IgD-negative memory B cell (primary cell): ENCODE measurements around the gene RIN2. TPM values are rescaled to one million over a fixed set of nuclear protein-coding genes. Genes with fewer than 3 reads are reported as not detected.

Experiments
- H3K27ac Mint-ChIP-seq, 3 donors: one replicate each; pipeline ENCODE4 v1.8.0; 2020 to 2022; ENCODE audit warnings: mild to moderate bottlenecking in 3 of 3, mixed read lengths in 3 of 3, moderate library complexity in 1 of 3
- H3K27me3 Mint-ChIP-seq: one replicate; pipeline ENCODE4 v1.8.0; 2021; ENCODE audit warnings: mixed read lengths
- H3K36me3 Mint-ChIP-seq: one replicate; pipeline ENCODE4 v1.8.0; 2020; ENCODE audit warnings: mild to moderate bottlenecking, mixed read lengths
- H3K4me1 Mint-ChIP-seq, 3 donors: one replicate each; pipeline ENCODE4 v1.8.0; 2020 to 2022; ENCODE audit warnings: mixed read lengths in 3 of 3, mild to moderate bottlenecking in 1 of 3
- H3K4me3 Mint-ChIP-seq, 4 donors: one replicate each; pipeline ENCODE4 v1.8.0; 2020 to 2022; ENCODE audit warnings: mild to moderate bottlenecking in 4 of 4, mixed read lengths in 4 of 4, moderate library complexity in 3 of 4
- H3K9me3 Mint-ChIP-seq, 3 donors: one replicate each; pipeline ENCODE4 v1.8.0; 2020 to 2021; ENCODE audit warnings: mixed read lengths in 3 of 3, mild to moderate bottlenecking in 1 of 3
- polyA plus RNA-seq: library from polyadenylated mRNA; unstranded; fragments of 300-500 nt; fragmentation: Illumina TruSeq; gene quantifications from one replicate; pipeline ENCODE4 v1.2.3, GENCODE V29; 2021

RIN2 gene
- polyA plus RNA-seq, 1 donor from 2014 or later, result not detected

DNA sequence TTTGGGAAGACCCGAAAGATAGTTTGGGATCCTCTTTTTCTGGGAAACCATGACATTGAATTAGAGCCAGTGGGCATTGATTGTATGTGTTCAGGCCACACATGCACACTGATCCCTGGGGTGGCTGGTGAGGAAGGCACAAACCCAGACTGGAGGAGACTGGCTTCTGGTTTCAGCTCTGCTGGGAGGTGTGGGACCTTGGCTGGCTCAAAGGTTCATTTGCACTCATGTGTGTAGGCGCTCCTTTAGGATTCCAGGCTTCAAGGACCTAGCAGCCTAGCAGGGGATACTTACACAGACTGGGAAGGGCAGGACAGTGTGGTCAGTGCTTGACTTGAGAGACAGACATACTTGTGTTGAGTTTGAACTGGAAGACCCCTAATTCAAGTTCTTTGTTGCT is 7.2 kb downstream of the RIN2 start:
- H3K27ac Mint-ChIP-seq, result no peak overlapping the region
- peaks cover 17% of the 10 kb centered on the region for H3K27me3 Mint-ChIP-seq
- peaks cover 0 to 2% (median 0%) of the 10 kb centered on the region in 3 donors for H3K4me1 Mint-ChIP-seq
- no peak overlapping the region for H3K4me3 Mint-ChIP-seq
- no peaks in the 10 kb centered on the region for H3K9me3 Mint-ChIP-seq
- H3K36me3 Mint-ChIP-seq, result no peaks in the 10 kb centered on the region

DNA sequence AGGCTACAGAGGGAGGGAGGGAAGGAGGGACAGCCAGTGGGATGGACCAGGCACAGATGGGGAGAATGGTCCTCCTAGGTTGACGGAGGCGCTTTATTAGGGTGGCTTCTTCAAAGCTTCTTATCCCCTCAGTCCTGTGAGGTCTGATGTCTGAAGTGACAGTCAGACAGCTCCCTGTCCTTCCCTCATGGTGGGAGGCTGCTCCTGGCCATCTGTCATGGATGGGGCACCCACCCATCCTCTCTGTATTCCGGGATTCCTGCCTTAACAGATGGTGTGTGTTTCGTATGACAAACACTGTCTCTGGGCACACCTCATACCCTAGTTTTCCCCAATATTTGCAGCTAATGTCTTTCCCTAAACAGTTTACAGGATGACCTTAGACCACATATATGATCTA is 7.9 kb downstream of the RIN2 start:
- Mint-ChIP-seq H3K4me1 (peaks cover 0 to 2% (median 0%) of the 10 kb centered on the region in 3 donors), H3K36me3 (no peaks in the 10 kb centered on the region), H3K27ac (no peak overlapping the region), H3K4me3 (no peak overlapping the region), H3K9me3 (no peaks in the 10 kb centered on the region), H3K27me3 (peaks cover 13% of the 10 kb centered on the region)

DNA sequence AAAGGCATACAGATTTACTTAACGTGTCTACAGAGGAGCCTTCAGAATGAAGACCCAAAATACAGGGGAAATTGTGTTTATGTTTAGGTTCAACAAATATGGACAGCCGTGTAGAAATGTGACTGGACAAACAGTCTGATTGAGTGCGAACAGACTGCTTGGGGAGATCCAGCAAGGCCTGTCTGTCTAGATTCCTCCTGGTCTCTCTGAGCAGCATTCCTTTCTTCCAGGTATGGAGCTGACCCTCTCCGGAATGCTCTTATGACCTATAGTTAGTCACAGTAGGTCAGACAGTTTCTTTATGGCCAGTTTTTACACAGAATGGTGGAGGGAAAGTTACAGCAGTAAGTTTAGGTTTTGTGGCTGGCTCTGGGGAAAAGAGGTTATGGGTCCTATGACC is 9.0 kb downstream of the RIN2 start:
- Mint-ChIP-seq H3K9me3 (no peaks in the 10 kb centered on the region), H3K27me3 (peaks cover 16% of the 10 kb centered on the region), H3K4me1 (peaks cover 0 to 2% (median 0%) of the 10 kb centered on the region in 3 donors), H3K27ac (no peak overlapping the region), H3K36me3 (no peaks in the 10 kb centered on the region), H3K4me3 (no peak overlapping the region)

DNA sequence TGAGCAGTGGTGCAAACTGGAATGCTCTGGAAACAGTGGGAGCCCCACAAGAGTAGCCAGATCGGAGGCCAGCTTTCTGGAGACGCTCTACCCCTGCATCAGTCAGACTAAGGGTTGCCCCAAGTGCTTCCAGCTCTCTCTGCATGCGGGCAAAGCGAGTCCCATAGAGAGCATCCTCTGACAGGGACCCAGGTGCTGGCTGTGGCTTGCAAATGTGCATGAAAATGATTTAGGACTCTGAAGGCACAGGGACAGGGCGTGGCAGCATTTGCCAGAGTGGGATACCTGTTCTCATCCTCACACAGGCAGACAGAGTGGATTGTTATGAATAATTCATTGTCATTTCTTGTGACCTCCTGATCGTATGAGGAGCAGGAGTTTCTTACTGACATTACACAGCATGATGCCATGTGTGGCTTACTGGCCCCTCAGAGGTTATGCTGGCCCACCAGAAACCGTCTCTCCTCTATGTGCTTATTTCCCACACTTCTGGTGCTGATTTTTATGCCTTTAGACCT is 10.3 kb downstream of the RIN2 start:
- Mint-ChIP-seq H3K27ac (no peak overlapping the region), H3K36me3 (no peaks in the 10 kb centered on the region), H3K4me1 (peaks cover 0 to 4% (median 0%) of the 10 kb centered on the region in 3 donors), H3K4me3 (peak overlapping the region in 2 of 4 donors; percentile 3 to 18), H3K9me3 (no peaks in the 10 kb centered on the region), H3K27me3 (peaks cover 20% of the 10 kb centered on the region)

DNA sequence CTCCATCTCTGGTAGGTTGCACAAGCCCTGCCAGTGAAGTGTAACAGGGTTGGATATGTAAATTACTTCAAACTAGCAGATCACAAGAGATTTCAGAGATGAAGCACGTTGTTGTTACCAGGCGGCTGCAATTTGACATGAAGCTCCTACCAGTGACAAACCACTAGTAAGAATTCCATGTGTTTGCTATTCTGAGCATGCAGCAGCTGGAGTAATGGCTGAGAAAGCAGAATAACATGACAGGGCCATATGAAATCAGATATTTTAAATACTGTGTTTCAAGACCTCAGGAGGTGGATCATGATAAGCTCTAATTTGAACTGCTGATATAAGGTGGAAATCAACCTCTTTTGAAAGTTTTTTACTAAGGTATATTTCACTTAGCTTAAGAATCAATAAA is 11.4 kb downstream of the RIN2 start:
- H3K4me3 Mint-ChIP-seq, result no peak overlapping the region
- no peaks in the 10 kb centered on the region for H3K36me3 Mint-ChIP-seq
- H3K27me3 Mint-ChIP-seq, result peaks cover 20% of the 10 kb centered on the region
- no peaks in the 10 kb centered on the region for H3K9me3 Mint-ChIP-seq
- peaks cover 0 to 4% (median 0%) of the 10 kb centered on the region in 3 donors for H3K4me1 Mint-ChIP-seq
- no peak overlapping the region for H3K27ac Mint-ChIP-seq

DNA sequence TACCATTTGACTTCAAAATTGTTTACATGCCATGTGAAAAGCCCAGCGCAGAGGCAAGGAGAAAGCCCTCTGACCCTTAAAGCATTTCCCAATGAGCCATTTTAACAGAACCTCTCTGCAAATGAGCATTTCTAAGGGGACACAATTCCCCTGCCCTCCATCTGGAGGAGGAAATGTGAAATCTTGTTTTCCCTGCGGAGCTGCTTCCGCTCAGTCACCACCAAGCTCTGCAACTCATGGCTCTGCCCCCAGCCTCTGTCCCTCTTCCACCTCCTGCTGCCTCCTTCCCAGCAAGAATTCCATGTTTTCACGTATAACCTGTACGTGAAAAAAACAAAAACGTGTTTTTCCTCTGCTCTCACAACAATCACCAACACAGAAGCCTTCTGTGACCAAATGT is 12.3 kb downstream of the RIN2 start:
- Mint-ChIP-seq H3K27ac (no peak overlapping the region), H3K4me1 (peaks cover 0 to 4% (median 0%) of the 10 kb centered on the region in 3 donors), H3K4me3 (no peak overlapping the region), H3K9me3 (no peaks in the 10 kb centered on the region), H3K27me3 (peaks cover 20% of the 10 kb centered on the region), H3K36me3 (no peaks in the 10 kb centered on the region)

DNA sequence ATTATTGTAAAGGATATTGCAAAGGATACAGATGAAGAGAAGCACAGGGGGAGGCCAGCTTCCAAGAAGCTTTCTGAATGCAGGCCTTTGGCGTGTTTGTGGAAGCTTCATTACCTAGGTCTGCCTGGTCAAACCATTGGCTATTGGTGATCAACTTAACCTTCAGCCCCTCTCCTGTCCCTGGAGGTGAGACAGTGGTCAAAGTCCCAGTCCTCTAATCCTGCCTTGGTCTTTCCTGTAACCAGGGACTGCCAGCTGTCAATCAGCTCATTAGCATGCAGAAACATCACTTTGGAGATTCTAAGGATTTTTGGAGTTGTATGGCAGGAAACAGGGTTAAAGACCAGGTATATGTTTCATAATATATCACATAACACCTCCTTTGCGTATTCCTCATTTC is 13.0 kb downstream of the RIN2 start:
- Mint-ChIP-seq H3K4me1 (peaks cover 0 to 4% (median 0%) of the 10 kb centered on the region in 3 donors), H3K27ac (no peak overlapping the region), H3K9me3 (no peaks in the 10 kb centered on the region), H3K36me3 (no peaks in the 10 kb centered on the region), H3K4me3 (no peak overlapping the region), H3K27me3 (peaks cover 20% of the 10 kb centered on the region)

DNA sequence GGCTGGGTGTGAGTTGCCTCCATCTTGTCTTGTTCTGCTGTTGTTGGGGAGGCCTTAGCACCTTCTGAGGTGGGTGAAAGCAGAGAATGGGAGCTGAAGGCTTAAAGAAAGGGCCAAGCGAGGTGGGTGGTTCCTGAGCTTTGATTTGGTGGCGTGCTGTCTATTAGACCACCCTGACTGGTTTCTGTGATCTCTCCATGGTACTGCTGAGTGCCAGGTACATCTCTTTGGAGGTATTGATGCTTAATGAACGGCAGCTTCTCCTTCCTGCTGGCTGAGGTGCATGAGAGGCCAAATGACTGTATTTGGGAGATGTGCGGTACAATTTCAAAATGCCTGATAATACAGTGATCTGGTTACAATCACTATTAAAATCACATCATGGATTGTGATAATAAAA is 15.4 kb downstream of the RIN2 start:
- H3K27ac Mint-ChIP-seq, result no peak overlapping the region
- no peaks in the 10 kb centered on the region for H3K9me3 Mint-ChIP-seq
- no peaks in the 10 kb centered on the region for H3K36me3 Mint-ChIP-seq
- H3K4me1 Mint-ChIP-seq, result peaks cover 0 to 4% (median 0%) of the 10 kb centered on the region in 3 donors
- H3K27me3 Mint-ChIP-seq, result peaks cover 11% of the 10 kb centered on the region
- H3K4me3 Mint-ChIP-seq, result no peak overlapping the region

DNA sequence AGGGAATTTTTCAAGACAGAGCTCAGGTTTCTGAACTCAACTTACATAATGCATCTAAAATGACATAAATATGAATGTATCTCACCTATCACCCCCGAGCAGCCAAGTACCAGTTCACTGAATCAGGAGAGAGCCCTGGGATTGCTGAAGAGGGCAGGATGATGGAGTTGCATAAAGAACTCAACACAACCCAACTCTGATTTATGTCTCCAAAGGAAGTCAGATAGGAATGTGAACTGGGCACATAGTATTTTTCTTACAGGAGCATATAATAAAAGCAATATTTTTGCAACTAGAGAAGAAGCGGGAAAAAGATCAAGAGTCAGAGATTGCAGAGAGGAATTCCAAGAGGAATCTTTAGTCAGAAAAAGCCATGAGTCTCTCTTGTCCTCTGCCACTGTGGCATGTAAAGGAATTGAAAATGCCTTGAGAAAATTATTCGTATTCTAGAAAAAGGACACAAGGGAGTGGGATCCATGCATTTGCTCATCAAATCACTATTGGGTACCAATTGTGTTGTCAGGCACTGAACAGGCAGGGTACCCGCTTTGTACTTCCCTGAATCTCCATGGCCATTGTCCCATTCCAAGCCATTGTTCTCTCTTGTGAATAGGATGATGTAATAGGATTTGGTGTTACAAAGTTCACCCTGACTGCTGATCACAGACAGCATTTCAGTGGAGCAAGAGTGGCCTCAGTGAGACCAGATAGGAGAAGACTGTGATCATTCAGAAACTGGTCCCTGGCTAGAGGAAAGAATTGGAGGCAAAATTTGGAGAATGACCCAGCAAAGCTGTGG is 16.3 kb downstream of the RIN2 start:
- H3K9me3 Mint-ChIP-seq, result no peaks in the 10 kb centered on the region
- H3K27me3 Mint-ChIP-seq, result peaks cover 11% of the 10 kb centered on the region
- peaks cover 0 to 4% (median 0%) of the 10 kb centered on the region in 3 donors for H3K4me1 Mint-ChIP-seq
- H3K4me3 Mint-ChIP-seq, result no peak overlapping the region
- H3K27ac Mint-ChIP-seq, result no peak overlapping the region
- no peaks in the 10 kb centered on the region for H3K36me3 Mint-ChIP-seq

DNA sequence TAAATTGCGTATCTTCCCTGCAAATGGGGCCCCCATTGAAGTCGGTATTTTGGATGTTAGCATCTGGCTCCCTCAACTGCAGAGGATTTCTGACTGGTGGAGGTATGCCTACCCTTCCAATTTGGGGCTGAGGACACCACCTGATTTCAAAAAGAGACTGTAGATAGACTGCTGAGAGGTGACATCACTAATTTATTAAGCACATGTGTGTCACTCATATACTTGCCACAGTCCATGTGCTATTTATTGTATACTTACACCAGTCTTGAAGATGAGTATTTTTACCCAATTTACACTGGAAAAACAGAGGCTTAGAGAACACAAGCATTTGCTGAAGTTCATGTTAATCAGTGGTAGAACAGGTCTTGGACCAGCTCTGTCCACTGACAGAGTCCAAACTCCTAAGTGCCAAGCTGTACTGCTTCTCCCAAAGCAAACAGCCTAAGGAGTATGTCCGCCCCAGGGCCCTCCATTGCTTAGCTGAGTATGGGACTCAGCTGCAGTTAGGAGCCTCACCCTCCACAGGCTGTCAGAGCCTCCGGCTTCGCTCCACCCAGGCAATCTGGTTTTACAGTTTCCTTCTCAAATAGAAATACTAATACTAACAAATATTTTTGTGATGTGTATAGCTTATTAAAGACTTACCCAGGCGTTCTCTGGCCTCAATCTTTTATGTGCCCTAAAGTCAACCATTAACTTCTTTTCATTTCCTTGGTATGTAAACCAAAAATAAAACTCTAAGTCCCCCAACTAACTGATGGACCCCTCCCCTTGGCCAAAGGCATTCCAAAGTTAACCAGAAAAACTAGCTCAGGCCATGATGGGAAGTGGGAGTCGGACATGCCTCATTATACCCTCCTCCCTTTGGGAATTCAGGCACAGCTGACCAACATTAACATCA is 17.5 kb downstream of the RIN2 start:
- no peaks in the 10 kb centered on the region for H3K36me3 Mint-ChIP-seq
- no peak overlapping the region for H3K4me3 Mint-ChIP-seq
- H3K9me3 Mint-ChIP-seq, result peaks cover 0 to under 1% (median 0%) of the 10 kb centered on the region in 3 donors

DNA sequence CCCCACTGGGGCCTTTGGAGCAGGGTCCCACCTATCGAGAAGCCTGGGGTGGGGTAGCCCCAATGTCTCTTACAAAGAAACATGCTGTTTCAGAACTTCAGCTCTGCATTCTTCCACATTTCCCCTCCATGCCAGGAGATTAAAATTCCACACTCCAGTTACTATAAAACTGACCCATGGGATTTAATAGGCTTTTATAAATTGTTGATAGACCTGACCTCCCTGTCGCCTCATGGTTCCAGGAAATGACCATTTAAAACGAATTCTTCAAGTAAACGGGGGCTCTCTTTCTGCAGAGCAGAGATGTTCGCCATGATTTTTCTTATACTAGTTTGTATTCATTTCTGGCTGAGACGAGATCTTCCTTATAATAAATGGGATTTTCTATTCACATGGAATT is 19.3 kb downstream of the RIN2 start:
- Mint-ChIP-seq H3K4me3 (no peak overlapping the region), H3K4me1 (peaks cover 6 to 10% (median 8%) of the 10 kb centered on the region in 3 donors), H3K9me3 (peaks cover 0 to 5% (median 3%) of the 10 kb centered on the region in 3 donors), H3K36me3 (peaks cover 3% of the 10 kb centered on the region), H3K27me3 (peaks cover 4% of the 10 kb centered on the region), H3K27ac (no peak overlapping the region)

More for the DNA sequence above, 17.5 kb downstream of the RIN2 start:
- Mint-ChIP-seq H3K4me1 (peaks cover 1 to 7% (median 4%) of the 10 kb centered on the region in 3 donors), H3K27me3 (peaks cover 9% of the 10 kb centered on the region), H3K27ac (no peak overlapping the region)

DNA sequence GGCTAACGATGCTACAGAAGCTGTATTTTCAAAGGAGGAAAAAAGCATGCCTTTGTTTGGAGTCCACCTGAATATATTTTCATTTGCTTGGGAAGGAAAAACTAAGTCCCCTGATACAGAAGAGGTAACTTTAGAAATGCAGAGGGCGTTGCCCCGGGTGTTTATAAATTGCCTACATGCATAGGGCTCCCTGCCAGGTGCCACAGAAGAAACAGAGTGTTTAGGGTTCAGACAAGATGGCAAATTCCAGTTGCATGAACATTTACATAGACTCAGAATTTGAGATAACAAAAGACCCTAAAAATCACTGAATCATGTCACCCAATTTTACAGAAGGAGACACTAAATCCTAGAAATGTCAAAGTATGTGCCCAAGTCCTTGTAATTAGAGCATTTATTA is 19.9 kb downstream of the RIN2 start:
- Mint-ChIP-seq H3K4me1 (peaks cover 6 to 10% (median 8%) of the 10 kb centered on the region in 3 donors), H3K4me3 (no peak overlapping the region), H3K27ac (no peak overlapping the region), H3K36me3 (peaks cover 3% of the 10 kb centered on the region), H3K9me3 (peaks cover 0 to 5% (median 3%) of the 10 kb centered on the region in 3 donors), H3K27me3 (peaks cover 2% of the 10 kb centered on the region)

DNA sequence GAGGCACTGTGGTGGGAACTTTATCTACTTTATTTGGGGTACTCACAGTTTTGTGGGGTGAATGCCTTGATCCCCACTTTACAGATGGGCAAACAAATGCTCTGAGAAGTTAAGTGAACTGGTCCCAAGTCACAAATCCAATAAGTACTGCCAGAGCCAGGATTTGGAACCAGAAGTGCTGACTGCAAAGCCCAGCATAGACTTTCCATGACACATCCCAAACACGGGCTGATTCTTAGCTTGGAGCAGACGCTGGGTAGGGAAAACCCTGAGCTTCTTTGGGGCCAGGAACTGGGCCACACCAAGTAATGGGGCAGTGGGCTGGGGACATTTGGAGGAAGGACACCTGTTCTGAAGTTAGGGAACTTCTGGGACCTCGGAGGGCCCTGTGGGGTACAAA is 20.3 kb downstream of the RIN2 start:
- peaks cover 3% of the 10 kb centered on the region for H3K36me3 Mint-ChIP-seq
- H3K27ac Mint-ChIP-seq, result no peak overlapping the region
- peaks cover 6 to 10% (median 8%) of the 10 kb centered on the region in 3 donors for H3K4me1 Mint-ChIP-seq
- peaks cover 0 to 5% (median 3%) of the 10 kb centered on the region in 3 donors for H3K9me3 Mint-ChIP-seq
- H3K27me3 Mint-ChIP-seq, result peaks cover 2% of the 10 kb centered on the region
- H3K4me3 Mint-ChIP-seq, result no peak overlapping the region

DNA sequence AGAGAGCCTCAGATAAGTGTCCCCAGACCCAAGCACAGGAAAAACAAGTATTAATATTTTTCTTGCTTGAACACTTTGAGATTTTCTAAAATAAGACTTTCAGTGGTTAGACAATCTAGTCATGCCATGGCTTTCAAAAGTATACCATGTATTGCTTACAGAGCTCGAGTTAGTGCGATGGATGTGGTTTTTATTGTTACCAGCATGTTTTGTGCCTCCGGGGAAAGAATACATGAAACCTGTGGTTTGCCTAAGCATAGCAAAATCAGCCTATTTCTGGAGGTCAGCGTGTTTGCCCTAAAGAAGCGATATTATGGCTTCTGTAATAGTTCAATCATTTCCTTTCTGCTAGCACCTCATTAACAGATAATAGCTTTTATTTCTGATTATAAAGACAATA is 21.6 kb downstream of the RIN2 start:
- H3K4me3 Mint-ChIP-seq, result no peak overlapping the region
- H3K9me3 Mint-ChIP-seq, result peaks cover 0 to 5% (median 3%) of the 10 kb centered on the region in 3 donors
- H3K36me3 Mint-ChIP-seq, result peaks cover 3% of the 10 kb centered on the region
- peaks cover 6 to 12% (median 8%) of the 10 kb centered on the region in 3 donors for H3K4me1 Mint-ChIP-seq
- H3K27me3 Mint-ChIP-seq, result peaks cover 4% of the 10 kb centered on the region
- H3K27ac Mint-ChIP-seq, result peak overlapping the region in 1 of 3 donors; percentile 44

DNA sequence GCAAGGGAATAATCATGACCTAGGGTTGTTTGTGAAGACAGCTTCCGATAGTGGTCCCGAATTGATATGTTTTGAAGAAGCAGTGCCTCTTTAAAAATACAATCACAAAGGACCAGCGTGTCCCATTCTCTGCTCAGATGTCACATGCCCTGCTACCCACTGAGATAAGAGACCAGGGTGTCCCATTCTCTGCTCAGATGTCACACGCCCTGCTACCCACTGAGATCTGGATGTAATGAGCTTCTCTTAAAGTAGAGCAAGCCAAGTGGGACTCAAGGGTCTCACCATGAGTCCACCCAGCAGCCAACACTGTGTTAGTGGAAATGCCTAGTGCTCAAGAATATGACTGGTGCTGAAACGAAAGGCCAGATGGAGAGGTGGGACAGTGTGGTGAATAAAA is 22.2 kb downstream of the RIN2 start:
- Mint-ChIP-seq H3K4me3 (no peak overlapping the region), H3K36me3 (peaks cover 3% of the 10 kb centered on the region), H3K4me1 (peaks cover 6 to 14% (median 14%) of the 10 kb centered on the region in 3 donors), H3K9me3 (peaks cover 0 to 5% (median 3%) of the 10 kb centered on the region in 3 donors), H3K27me3 (peaks cover 6% of the 10 kb centered on the region), H3K27ac (no peak overlapping the region)
